HepG2 (cell line): Measurements from ENCODE around the gene CCDC57. TPM values are rescaled to one million over a fixed set of nuclear protein-coding genes. Genes with fewer than 3 reads are reported as not detected.

Source experiments
- ATM ChIP-seq: fragments of 450-650 bp; IDR thresholded peaks from 2 replicates; pipeline ENCODE4 v1.7.1; 2017; ENCODE audit warnings: mild to moderate bottlenecking, borderline replicate concordance
- CBX1 ChIP-seq: IDR thresholded peaks from one replicate; pipeline ENCODE4 v1.6.1; 2016; ENCODE audit warnings: antibody characterized with exemption, low read depth
- DPF2 ChIP-seq: sonication (generic); formaldehyde crosslinking; IDR thresholded peaks from 2 replicates; pipeline ENCODE4 v1.4.0; 2020; ENCODE audit warnings: mild to moderate bottlenecking, low read depth, missing genetic modification reagents, borderline replicate concordance
- FOXK1 ChIP-seq: sonication (generic); formaldehyde crosslinking; IDR thresholded peaks from 2 replicates; pipeline ENCODE4 v1.4.0; 2020; ENCODE audit warnings: low read depth, missing genetic modification reagents, borderline replicate concordance
- GATAD1 ChIP-seq: IDR thresholded peaks from 2 replicates; pipeline ENCODE4 v1.6.1; 2016; ENCODE audit warnings: missing genetic modification reagents, missing compliant biosample characterization
- HHEX ChIP-seq: IDR thresholded peaks from 2 replicates; pipeline ENCODE4 v1.6.1; 2016; ENCODE audit warnings: control low read depth
- HIVEP1 ChIP-seq: sonication (generic); formaldehyde crosslinking; IDR thresholded peaks from 2 replicates; pipeline ENCODE4 v1.4.0; 2020; ENCODE audit warnings: mild to moderate bottlenecking, missing genetic modification reagents
- HNF4A ChIP-seq: sonication (generic); formaldehyde crosslinking; IDR thresholded peaks from 2 replicates; pipeline ENCODE4 v1.4.0; 2020; ENCODE audit warnings: missing genetic modification reagents
- KDM1A ChIP-seq: IDR thresholded peaks from 2 replicates; pipeline ENCODE4 v1.6.1; 2016; ENCODE audit warnings: missing compliant biosample characterization
- MTA1 ChIP-seq: sonication (generic); formaldehyde crosslinking; IDR thresholded peaks from 2 replicates; pipeline ENCODE4 v1.4.0; 2020; ENCODE audit warnings: missing genetic modification reagents, mild to moderate bottlenecking, borderline replicate concordance
- SAP130 ChIP-seq: IDR thresholded peaks from 2 replicates; pipeline ENCODE4 v1.6.1; 2016; ENCODE audit warnings: low read depth
- SRY ChIP-seq: sonication (generic); formaldehyde crosslinking; IDR thresholded peaks from 2 replicates; pipeline ENCODE4 v1.8.0; 2022; ENCODE audit warnings: mild to moderate bottlenecking, missing genetic modification reagents
- SYNCRIP ChIP-seq: fragments of 200-400 bp; formaldehyde crosslinking; IDR thresholded peaks from 2 replicates; pipeline ENCODE4 v1.6.1; 2018; ENCODE audit warnings: mild to moderate bottlenecking, low read depth, low read length; ENCODE audit not compliant: insufficient read depth
- XRCC5 ChIP-seq: fragments of 200-400 bp; formaldehyde crosslinking; optimal IDR thresholded peaks from 2 replicates; pipeline ENCODE3; 2017; ENCODE audit warnings: mild to moderate bottlenecking, low read length
- ZBTB20 ChIP-seq: sonication (generic); formaldehyde crosslinking; IDR thresholded peaks from 2 replicates; pipeline ENCODE4 v1.8.1; 2023; ENCODE audit warnings: missing genetic modification reagents, low read depth, mild to moderate bottlenecking, borderline replicate concordance
- ZC3H13 ChIP-seq: sonication (generic); formaldehyde crosslinking; IDR thresholded peaks from 2 replicates; pipeline ENCODE4 v1.8.1; 2023; ENCODE audit warnings: mild to moderate bottlenecking, missing genetic modification reagents, moderate library complexity
- ZMAT3 ChIP-seq: sonication (generic); formaldehyde crosslinking; conservative IDR thresholded peaks from 2 replicates; pipeline ENCODE4 v1.7.0; 2021; ENCODE audit warnings: missing genetic modification reagents
- ZNF296 ChIP-seq: sonication (generic); formaldehyde crosslinking; conservative IDR thresholded peaks from 2 replicates; pipeline ENCODE4 v1.5.0; 2020; ENCODE audit warnings: mild to moderate bottlenecking, missing genetic modification reagents
- ZNF776 ChIP-seq: sonication (generic); formaldehyde crosslinking; IDR thresholded peaks from 2 replicates; pipeline ENCODE4 v1.4.0; 2020; ENCODE audit warnings: mild to moderate bottlenecking, missing genetic modification reagents
- ZNF782 ChIP-seq: sonication (generic); formaldehyde crosslinking; IDR thresholded peaks from 2 replicates; pipeline ENCODE4 v1.4.0; 2020; ENCODE audit warnings: missing genetic modification reagents, mild to moderate bottlenecking, borderline replicate concordance
- ZSCAN29 ChIP-seq: sonication (generic); formaldehyde crosslinking; conservative IDR thresholded peaks from 2 replicates; pipeline ENCODE4 v1.4.0; 2020; ENCODE audit warnings: mild to moderate bottlenecking, missing genetic modification reagents
- ZSCAN30 ChIP-seq: sonication (generic); formaldehyde crosslinking; IDR thresholded peaks from 2 replicates; pipeline ENCODE4 v1.5.0; 2020; ENCODE audit warnings: mild to moderate bottlenecking, missing genetic modification reagents
- polyA plus RNA-seq, 8 experiments: library from polyadenylated mRNA; depleted of rRNA in 3 of 8; stranded (reverse) in 7 of 8; unstranded in 1 of 8; fragments of >200 nt; fragmentation: Illumina TruSeq in 4 of 8; extraction: Trizol in 4 of 8; gene quantifications; 2 replicates each; pipeline versions ENCODE4 v1.2.1 to v1.2.3, GENCODE V29; 2011 to 2016; ENCODE audit warnings: low read depth in 4 of 8, missing spikeins in 1 of 8, mixed read lengths in 1 of 8; ENCODE audit not compliant: insufficient read depth in 1 of 8
- total RNA-seq, 5 experiments: library from RNA; depleted of rRNA; stranded (reverse); fragments of >200 nt; fragmentation: Illumina TruSeq; extraction: Trizol; gene quantifications; 2 replicates each; pipeline ENCODE4 v1.2.3, GENCODE V29; 2016; ENCODE audit warnings: low read depth in 1 of 5
- TF ChIP-seq, protein P1 (sequence below): IDR thresholded peaks from 2 replicates; pipeline ENCODE4 v1.6.1; 2018; ENCODE audit warnings: missing genetic modification reagents
- TF ChIP-seq, protein P2 (sequence below): sonication (generic); formaldehyde crosslinking; IDR thresholded peaks from 2 replicates; pipeline ENCODE4 v1.4.0; 2020; ENCODE audit warnings: missing genetic modification reagents, mild to moderate bottlenecking, borderline replicate concordance
- TF ChIP-seq, protein P3 (sequence below): IDR thresholded peaks from 2 replicates; pipeline ENCODE4 v1.6.1; 2016
- TF ChIP-seq, protein P4 (sequence below): sonication (generic); formaldehyde crosslinking; IDR thresholded peaks from 2 replicates; pipeline ENCODE4 v1.4.0; 2020; ENCODE audit warnings: mild to moderate bottlenecking, missing genetic modification reagents

Gene CCDC57
- total and polyA plus RNA-seq, 2 of the 13 experiments (the other 11 are each of a cell fraction or from before 2014, with no cell fraction given), result 59.3 to 59.9 TPM

DNA sequence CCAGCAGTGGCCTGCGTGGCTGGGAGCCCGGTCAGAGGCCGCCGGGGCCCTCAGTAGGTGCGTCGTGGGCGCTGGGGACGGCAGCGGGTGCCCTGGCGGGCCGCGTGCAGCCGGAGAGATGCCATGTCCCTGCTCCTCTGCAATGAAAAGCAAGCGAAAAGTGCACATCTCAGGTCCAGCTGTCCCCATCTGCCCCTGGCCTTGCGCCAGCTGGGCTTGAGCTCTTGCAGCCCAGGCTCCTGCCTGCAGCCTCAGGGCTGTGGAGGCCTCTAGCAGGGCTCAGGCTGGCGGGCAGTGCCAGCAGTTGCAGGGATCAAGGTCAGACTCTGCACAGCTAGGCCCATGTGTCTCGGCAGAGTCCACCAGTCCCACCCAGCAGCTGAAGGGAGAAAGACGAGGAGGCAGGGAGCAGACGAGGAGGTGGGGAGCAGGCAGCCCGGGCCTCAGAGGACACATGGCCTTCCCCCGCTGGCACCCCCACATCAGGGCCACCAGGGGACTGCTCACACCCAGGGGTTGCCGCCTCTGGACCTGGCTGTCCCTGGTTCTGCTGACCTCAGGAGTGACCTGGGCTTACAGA lies 27.4 kb upstream of the CCDC57 start (continued):
- TF ChIP-seq ZMAT3 (peak; percentile 88; the same call in 1 of the 2 replicates), XRCC5 (no peak), FOXK1 (CRISPR knock-in tag) (no peak), SYNCRIP (no peak), ATM (no peak), SAP130 (CRISPR knock-in tag) (peak; percentile 72), ZNF782 (CRISPR knock-in tag) (no peak), ZNF296 (CRISPR knock-in tag) (peak; percentile 86; the same call in 1 of the 2 replicates), MTA1 (CRISPR knock-in tag) (peak; percentile 85), ZC3H13 (CRISPR knock-in tag) (peak; percentile 92; the same call in 1 of the 2 replicates), HIVEP1 (CRISPR knock-in tag) (peak; percentile 15; the same call in 1 of the 2 replicates), HHEX (no peak), ZSCAN29 (CRISPR knock-in tag) (peak; percentile 67; the same call in 1 of the 2 replicates), KDM1A (CRISPR knock-in tag) (no peak), ZNF776 (CRISPR knock-in tag) (0 out of 2 replicates have a peak, but pooled peaks have one; percentile 23), GATAD1 (CRISPR knock-in tag) (no peak; the same call in 1 of the 2 replicates), ZSCAN30 (CRISPR knock-in tag) (no peak), ZBTB20 (CRISPR knock-in tag) (peak; percentile 55; the same call in 1 of the 2 replicates), CBX1 (no peak), SRY (CRISPR knock-in tag) (peak; percentile 74), DPF2 (CRISPR knock-in tag) (no peak), HNF4A (peak; percentile 90)
- TF ChIP-seq, protein P1, sequence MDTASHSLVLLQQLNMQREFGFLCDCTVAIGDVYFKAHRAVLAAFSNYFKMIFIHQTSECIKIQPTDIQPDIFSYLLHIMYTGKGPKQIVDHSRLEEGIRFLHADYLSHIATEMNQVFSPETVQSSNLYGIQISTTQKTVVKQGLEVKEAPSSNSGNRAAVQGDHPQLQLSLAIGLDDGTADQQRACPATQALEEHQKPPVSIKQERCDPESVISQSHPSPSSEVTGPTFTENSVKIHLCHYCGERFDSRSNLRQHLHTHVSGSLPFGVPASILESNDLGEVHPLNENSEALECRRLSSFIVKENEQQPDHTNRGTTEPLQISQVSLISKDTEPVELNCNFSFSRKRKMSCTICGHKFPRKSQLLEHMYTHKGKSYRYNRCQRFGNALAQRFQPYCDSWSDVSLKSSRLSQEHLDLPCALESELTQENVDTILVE (CRISPR knock-in tag), result no peak
- TF ChIP-seq, protein P2, sequence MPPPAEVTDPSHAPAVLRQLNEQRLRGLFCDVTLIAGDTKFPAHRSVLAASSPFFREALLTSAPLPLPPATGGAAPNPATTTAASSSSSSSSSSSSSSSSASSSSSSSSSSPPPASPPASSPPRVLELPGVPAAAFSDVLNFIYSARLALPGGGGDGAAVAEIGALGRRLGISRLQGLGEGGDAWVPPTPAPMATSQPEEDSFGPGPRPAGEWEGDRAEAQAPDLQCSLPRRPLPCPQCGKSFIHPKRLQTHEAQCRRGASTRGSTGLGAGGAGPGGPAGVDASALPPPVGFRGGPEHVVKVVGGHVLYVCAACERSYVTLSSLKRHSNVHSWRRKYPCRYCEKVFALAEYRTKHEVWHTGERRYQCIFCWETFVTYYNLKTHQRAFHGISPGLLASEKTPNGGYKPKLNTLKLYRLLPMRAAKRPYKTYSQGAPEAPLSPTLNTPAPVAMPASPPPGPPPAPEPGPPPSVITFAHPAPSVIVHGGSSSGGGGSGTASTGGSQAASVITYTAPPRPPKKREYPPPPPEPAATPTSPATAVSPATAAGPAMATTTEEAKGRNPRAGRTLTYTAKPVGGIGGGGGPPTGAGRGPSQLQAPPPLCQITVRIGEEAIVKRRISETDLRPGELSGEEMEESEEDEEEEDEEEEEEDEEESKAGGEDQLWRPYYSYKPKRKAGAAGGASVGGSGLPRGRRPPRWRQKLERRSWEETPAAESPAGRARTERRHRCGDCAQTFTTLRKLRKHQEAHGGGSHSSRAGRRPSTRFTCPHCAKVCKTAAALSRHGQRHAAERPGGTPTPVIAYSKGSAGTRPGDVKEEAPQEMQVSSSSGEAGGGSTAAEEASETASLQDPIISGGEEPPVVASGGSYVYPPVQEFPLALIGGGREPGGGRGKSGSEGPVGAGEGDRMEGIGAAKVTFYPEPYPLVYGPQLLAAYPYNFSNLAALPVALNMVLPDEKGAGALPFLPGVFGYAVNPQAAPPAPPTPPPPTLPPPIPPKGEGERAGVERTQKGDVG (CRISPR knock-in tag), result 0 out of 2 replicates have a peak, but pooled peaks have one; percentile 83
- TF ChIP-seq, protein P3, sequence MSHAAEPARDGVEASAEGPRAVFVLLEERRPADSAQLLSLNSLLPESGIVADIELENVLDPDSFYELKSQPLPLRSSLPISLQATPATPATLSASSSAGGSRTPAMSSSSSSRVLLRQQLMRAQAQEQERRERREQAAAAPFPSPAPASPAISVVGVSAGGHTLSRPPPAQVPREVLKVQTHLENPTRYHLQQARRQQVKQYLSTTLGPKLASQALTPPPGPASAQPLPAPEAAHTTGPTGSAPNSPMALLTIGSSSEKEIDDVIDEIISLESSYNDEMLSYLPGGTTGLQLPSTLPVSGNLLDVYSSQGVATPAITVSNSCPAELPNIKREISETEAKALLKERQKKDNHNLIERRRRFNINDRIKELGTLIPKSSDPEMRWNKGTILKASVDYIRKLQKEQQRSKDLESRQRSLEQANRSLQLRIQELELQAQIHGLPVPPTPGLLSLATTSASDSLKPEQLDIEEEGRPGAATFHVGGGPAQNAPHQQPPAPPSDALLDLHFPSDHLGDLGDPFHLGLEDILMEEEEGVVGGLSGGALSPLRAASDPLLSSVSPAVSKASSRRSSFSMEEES (CRISPR knock-in tag), result peak; percentile 20
- TF ChIP-seq, protein P4, sequence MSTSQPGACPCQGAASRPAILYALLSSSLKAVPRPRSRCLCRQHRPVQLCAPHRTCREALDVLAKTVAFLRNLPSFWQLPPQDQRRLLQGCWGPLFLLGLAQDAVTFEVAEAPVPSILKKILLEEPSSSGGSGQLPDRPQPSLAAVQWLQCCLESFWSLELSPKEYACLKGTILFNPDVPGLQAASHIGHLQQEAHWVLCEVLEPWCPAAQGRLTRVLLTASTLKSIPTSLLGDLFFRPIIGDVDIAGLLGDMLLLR (CRISPR knock-in tag), result no peak; the same call in 1 of the 2 replicates
